Activated CD8-positive, alpha-beta memory T cell treated with anti-CD3 and anti-CD28 coated beads for 24 hours (primary cell): ENCODE data around the gene S100P.

ENCODE experiments used
- DNase-seq: peaks from one replicate; pipeline ENCODE4 v3.0.0-alpha.2; 2020

S100P gene

DNA sequence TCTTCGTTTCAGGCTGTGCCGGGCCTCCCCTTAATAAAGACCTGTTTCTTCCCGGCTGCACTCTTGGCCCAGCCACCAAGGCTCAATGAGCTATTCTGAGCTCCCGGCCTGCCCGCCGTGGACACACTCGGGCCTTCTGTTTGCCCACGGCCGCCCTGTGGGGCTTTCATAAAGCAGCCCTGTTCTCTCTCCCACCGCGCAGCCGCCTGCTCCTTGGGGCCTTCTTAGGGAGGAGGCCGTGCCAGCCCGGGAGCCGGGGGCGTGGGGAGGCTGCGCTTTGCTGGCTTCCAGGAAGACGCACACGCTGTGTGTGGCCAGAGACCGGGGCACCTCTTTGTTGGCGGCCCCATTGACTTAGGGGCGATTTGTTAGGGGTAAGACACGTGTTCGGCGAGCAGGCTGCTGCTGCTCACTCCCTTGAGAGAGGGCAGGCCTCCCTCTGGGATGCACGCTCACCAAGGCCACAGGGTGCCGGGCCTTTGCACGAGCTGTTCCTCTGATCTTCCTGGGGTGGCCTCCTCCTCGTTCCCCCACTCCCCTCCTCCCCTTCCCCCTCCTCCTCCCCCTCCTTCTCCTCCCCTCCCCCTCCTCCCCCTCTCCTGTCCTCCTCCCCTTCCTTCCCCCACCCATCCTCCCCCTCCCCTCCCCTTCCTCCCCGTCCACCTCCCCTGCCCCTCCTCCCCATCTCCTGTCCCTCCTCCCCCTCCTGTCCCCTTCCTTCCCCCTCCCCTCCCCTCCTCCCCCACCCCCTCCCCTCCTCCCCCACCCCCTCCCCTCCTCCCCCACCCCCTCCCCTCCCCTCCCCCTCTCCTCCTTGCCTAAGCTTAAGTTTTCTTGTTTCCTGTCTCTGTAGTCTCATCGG lies 33.6 kb downstream of the S100P start:
- no peak for DNase-seq

DNA sequence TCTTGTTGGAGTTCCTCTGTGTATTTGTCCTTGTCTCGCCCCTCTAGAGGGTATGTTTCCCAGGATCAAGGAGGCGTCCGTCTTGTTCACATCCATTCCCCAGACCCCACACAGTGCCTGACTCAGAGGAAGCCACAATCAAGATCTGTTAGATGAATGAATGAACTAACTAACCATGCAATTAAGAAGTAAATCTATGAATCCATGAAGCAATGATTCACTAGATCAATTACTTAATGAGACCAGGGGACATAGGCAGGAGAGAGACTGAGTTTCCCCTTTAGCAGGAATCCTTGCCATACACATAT lies 34.2 kb downstream of the S100P start:
- no peak for DNase-seq

DNA sequence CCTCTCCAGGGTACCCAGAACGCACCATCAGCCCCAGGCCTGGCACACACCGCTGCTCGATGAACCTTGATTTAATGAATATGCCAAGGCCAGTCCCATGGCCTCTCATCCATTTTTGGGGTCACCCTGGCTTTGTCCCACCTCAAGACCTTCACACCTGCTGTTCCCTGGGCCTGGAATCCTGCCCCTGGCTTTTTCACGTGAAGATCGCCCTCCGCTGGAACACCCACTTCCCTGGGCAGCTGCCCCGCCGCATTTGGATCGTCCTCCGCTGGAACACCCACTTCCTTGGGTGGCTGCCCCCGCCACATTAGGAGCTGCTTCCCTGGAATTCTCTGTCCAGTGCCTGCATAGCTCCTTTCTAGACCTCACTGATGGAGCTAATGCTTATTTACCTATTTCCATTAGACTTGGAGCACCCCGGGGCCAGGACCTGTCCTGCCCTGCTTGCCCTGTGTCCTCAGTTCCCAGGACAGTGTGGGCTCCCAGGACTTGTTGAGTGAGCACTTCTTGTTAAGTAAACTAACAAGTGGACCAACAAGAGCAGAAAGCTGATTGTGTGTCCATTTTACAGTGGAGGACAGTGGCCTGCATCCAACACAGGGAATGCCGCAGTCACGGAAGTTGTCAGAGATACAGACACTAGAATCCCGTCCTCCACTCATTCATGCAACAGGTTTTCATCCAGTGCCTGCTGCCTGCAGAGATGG lies 34.8 kb downstream of the S100P start:
- no peak for DNase-seq

DNA sequence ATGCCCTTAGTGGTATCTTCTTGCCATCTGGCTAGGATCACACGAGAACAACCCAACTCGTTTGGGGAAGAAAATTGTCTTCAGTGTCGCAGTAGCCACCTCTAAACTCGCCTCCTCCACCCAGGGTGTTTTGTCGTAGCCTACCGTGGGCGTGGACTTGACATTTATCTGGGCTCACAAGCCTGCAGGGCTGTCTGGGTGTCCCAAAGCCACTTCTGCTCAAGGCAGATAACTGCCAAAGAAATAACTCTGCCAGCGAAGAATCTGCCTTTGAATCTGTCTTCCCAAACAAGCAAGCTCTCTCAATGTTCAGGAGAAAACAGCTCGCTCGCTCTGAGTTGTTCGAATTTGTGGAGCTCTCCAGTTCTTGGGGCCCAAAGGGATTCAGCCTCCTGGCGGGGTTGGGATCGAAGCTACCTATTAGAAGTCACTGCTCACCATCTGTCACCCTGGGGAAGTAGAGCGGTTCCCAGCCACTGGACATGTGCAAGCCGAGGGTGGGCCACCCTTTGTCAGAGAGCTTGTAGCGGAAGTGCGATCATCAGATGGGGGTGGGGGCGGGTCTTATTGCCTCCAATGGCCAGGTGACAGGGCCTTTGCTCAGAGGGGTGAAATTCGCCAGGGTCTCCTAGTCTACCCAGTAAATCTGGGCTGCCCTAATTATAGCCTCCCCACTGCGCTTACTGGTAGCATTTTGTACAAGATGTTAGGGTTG lies 37.1 kb downstream of the S100P start:
- DNase-seq = no peak

DNA sequence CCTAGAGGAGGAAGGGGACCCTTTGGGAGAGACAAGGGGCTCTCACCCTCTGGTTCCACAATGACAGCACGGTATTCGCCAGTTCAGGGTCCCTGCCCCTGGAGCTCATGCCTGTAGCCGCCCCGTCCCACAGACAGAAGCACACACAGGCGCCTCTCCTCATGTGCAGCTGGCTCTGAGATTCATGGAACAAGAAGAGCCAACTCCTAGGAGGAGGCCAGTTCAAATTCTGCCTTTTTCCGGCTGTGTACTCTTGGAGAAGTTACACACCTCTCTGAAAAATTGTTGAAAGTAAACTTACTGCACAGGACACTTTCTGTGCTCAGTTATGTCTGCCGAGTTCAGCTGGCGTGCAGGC lies 37.6 kb downstream of the S100P start:
- DNase-seq = no peak

DNA sequence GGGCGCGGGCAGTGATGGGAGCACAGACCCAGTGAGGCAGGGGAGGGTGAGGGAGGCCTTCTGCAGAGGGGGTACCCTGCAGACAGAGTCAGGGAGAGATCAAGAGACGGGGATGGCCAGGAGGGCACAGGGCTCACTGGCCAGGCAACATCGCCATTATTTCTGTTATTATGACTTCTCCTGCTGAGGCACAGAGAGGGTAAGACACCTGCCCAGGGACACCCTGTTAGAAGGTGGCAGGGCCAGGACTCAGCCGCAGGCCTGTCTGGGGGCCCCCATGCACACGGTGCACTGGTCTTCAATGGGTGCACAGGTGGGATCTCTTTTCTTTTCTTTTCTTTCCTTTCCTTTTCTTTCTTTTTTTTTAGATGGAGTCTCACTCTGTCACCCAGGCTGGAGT lies 38.1 kb downstream of the S100P start:
- DNase-seq = no peak

DNA sequence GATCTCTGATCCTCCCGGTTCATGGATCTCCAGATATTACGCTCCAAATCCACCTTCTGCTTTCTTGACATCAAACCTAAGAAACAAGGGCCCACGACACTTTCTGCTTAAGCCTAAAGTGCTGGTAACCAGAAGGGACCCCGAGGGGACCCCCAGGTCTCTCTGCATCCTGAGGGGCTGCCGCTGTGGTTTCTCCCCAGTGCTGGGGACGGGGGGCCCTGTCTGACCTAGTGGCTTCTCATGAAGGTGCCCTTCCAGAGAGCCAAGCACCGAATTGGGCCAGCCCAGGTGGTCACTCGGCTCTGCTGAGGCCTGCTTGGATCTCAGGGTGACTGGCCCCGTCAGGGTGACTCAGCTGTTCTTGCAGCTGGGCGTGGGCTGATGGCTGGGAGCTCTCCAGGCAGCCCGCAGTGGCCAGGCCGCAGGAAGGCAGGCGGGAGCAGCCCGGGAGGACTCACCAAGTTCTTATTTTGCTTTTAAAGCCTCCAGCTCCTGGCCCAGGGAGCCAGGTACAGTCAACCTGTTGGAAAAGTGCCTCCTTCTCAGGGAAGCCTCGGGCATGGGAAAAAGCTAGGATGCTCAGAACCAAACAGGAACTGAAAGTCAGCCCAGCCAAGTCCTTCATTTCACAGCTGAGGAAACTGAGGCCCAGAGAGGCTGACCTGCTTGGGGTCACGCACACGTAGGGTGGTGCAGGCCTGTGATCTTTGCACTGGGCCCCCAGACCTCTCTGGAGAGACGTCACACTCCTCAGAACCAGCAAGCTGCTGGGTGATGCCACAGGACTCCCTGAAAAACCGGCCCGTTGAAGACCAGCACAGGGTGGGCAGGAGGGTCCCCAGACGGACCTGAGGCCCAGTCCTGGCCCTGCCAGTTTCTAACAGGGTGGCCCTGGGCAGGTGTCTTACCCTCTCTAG lies 39.0 kb downstream of the S100P start:
- no peak for DNase-seq

DNA sequence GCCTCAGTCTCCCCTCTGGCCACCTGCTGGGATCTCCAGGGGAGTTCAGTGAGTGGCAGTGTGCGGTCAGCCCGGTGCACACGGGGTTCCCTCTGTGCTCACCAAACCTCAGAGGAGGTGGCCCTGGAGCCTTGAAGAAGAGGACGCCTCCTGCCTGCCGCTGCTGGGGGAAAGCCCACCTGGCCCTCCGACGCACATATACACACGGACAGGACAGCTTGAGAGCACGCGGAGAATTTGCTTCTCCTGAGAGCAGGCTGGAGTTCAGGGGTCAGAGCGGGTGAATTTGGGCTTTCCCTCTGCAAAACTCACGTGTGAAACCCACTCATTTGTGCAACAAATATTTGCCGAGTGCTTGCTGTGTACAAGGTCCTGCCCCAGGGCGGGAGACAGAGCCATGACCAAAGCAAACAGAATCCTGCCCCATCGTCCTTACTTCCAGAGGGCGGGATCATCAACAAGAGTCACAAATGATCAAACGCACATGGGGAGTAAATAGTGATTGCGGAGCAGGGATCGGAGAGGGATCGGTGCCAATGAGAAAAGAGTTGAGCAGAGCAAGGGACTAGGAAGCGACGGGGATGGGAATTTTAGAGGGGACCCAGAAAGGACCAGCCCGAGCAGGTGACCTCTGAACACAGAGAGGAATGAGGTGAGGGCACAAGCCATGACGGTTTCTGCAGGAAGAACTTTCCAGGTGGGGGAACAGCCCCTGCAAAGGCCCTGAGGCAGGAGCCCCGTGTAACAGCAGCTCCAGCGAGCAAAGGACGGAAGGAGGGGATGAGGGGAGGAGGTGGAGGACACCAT lies 39.9 kb downstream of the S100P start:
- no peak for DNase-seq

DNA sequence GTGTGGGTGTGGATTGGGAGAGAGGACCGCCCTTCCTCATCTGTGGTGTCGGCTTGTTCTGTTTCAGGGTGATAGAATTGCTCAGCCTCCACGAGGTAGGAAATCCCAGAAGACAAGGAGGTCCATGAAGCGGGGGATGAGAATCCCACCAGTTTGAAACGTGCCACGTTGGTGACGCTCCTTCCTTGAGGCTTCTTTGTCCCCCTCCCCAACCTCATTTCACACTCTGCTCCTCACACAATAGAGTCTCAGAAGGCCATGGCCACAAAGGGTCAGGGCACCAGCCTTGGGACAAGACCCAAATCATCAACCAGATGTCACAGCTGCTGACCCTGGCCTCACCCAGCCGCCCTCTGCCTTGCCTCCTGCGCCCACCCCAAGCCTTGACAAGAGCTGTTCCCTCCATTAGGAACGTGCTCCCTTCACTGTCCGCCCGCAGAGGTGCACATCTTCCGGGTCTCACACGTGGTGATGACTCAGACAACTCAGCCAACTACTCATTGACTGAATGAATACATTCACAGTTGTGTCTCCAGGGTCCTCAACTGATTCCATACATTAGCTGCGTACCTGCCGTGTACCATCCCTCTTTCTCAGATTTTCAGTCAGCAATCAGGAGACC lies 40.6 kb downstream of the S100P start:
- DNase-seq = no peak

DNA sequence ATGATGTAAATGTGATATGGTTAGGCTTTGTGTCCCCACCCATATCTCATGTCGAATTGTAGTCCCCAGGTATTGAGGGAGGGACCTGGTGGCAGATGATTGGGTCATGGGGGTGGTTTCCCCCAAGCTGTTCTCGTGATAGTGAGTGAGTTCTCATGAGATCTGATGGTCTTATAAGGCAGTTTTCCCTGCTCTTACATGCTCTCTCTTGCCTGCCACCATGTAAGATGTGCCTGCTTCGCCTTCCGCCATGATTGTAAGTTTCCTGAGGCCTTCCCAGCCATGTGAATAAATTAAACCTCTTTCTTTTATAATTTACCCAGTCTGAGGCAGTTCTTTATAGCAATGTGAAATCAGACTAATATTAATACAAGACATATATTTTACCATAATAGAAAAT lies 46.2 kb downstream of the S100P start:
- no peak for DNase-seq

DNA sequence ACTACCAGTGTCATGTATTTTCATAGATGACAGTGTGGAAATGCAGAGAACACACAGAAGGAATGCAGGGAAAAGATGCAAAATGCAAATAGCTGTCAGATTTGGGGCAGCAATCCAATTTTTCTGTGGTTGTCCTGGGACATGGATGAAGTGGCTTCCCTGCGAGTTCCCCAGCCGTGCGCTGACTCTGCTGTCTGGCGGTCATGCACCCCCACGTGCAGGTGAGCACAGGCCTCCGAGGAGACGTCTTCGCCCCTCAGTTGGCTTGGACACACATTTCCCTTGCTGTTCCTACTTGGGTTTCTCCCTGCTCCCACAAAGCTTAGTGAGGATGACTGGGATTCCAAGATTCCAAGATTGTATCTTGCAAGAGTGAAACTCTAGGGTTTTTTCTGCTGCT lies 46.7 kb downstream of the S100P start:
- no peak for DNase-seq

DNA sequence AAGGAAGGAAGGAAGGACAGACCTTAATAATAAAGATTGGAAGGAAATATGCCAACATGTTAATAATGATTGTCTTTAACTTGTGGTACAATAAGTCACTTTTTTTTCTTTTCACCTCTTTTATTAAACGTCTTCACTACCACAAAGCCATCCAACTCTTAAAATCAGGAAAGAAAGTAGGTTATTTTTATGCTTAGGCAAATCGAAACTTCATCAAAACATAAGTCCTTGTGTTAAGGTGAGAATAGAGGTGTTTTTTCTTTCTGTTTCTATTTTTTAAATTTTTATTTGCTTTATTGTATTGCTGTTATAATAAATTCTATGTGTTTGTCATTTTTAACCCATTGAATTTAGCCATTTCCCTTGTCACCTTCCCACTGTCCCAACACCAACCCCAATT lies 48.8 kb downstream of the S100P start:
- DNase-seq = no peak

DNA sequence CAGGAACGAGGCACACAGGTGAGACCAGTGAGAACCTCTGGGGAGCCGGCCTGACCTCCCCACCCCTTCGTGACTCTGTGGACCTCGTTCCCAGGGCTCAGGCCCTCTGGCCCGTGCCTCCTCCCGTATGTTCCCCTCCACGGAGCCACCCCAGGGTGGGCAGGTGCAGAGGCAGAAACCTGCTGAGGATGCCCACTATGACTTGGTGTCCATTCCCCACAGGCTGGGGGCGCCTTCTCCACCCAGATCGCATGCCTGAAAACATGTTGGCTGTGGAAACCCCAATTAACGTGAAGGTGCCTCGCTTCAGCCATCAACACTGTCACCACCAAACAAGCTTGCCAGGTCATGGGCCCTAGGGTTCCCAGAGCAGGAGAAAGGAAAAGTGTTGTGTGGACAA lies 49.3 kb downstream of the S100P start:
- DNase-seq = no peak
